IMR-90 (cell line): ENCODE measurements around the gene STARD7. TPM values are rescaled to one million over a fixed set of nuclear protein-coding genes. Genes with fewer than 3 reads are reported as not detected.

Experiments used
- ATAC-seq: fragments of 200-7000 bp; cut with Tn5 transposase; 2 replicates; pipeline ENCODE4 v1.9.1; 2020; ENCODE audit warnings: low read depth, mild to moderate bottlenecking, moderate library complexity
- BruUV-seq: library from RNA; stranded (reverse); fragments of 400-500 nt; replicated peaks from 2 replicates; lab custom pipeline; 2021; lab: Mats Ljungman, UMichigan
- CTCF ChIA-PET: fragments of 300-600 bp; formaldehyde crosslinking; extraction: SDS; loops from one replicate; lab custom pipeline; 2021; ENCODE audit warnings: antibody characterized with exemption; lab: Yijun Ruan, JAX
- POLR2A ChIA-PET: fragments of 300-600 bp; sonication (Branson Sonifier 250); formaldehyde crosslinking; loops from one replicate; lab custom pipeline; 2022; ENCODE audit warnings: antibody characterized with exemption; ENCODE audit not compliant: unreplicated experiment; lab: Charles Lee
- DNase-seq: peaks from one replicate; pipeline ENCODE4 v3.0.0; 2013
- H2AFZ ChIP-seq: replicated peaks from 2 replicates; pipeline ENCODE3; 2013; ENCODE audit warnings: low read length, mild to moderate bottlenecking; ENCODE audit not compliant: poor library complexity
- H2AK5ac ChIP-seq: 2 replicates; pipeline ENCODE4 v1.6.1; 2013; ENCODE audit warnings: low read depth, low read length, inconsistent platforms
- H2AK9ac ChIP-seq: replicated peaks from 2 replicates; pipeline ENCODE3; 2013; ENCODE audit warnings: mild to moderate bottlenecking, low read depth, low read length, moderate library complexity; ENCODE audit not compliant: poor library complexity
- H2BK120ac ChIP-seq: 2 replicates; pipeline ENCODE4 v1.6.1; 2013; ENCODE audit warnings: low read depth, low read length, inconsistent platforms
- H2BK15ac ChIP-seq: 3 replicates; pipeline ENCODE4 v1.6.1; 2013; ENCODE audit warnings: low read depth, low read length, inconsistent platforms
- H2BK20ac ChIP-seq: 2 replicates; pipeline ENCODE4 v1.6.1; 2013; ENCODE audit warnings: low read depth, mild to moderate bottlenecking, inconsistent platforms, low read length, moderate library complexity
- H2BK5ac ChIP-seq: 2 replicates; pipeline ENCODE4 v1.6.1; 2013; ENCODE audit warnings: mild to moderate bottlenecking, low read depth, low read length, inconsistent platforms; ENCODE audit not compliant: poor library complexity, severe bottlenecking
- H3K14ac ChIP-seq: replicated peaks from 2 replicates; pipeline ENCODE4 v1.6.1; 2013; ENCODE audit warnings: low read depth, low read length, inconsistent platforms
- H3K18ac ChIP-seq: 2 replicates; pipeline ENCODE4 v1.6.1; 2013; ENCODE audit warnings: low read depth, low read length, control low read depth
- H3K23ac ChIP-seq: 2 replicates; pipeline ENCODE4 v1.6.1; 2013; ENCODE audit warnings: low read depth, low read length, inconsistent platforms
- H3K27ac ChIP-seq: 2 replicates; pipeline ENCODE4 v1.5.1; 2013; ENCODE audit warnings: mild to moderate bottlenecking, control low read depth, low read length; ENCODE audit not compliant: insufficient read depth
- H3K27me3 ChIP-seq: 2 replicates; pipeline ENCODE4 v1.6.1; 2013; ENCODE audit warnings: low read length; ENCODE audit not compliant: control insufficient read depth, insufficient read depth
- H3K36me3 ChIP-seq: 2 replicates; pipeline ENCODE4 v1.6.1; 2013; ENCODE audit warnings: low read length, mixed read lengths; ENCODE audit not compliant: control insufficient read depth, insufficient read depth
- H3K4ac ChIP-seq: 2 replicates; pipeline ENCODE4 v1.6.1; 2013; ENCODE audit warnings: low read depth, low read length, inconsistent platforms
- H3K4me1 ChIP-seq: 2 replicates; pipeline ENCODE4 v1.6.1; 2013; ENCODE audit warnings: low read length, mixed read lengths; ENCODE audit not compliant: control insufficient read depth, insufficient read depth
- H3K4me2 ChIP-seq: 2 replicates; pipeline ENCODE4 v1.6.1; 2013; ENCODE audit warnings: low read depth, mild to moderate bottlenecking, control low read depth, low read length, moderate library complexity
- H3K4me3 ChIP-seq: 2 replicates; pipeline ENCODE4 v1.5.1; 2013; ENCODE audit warnings: low read depth, mild to moderate bottlenecking, control low read depth, low read length, moderate library complexity; ENCODE audit not compliant: insufficient read depth
- H3K56ac ChIP-seq: 2 replicates; pipeline ENCODE4 v1.6.1; 2013; ENCODE audit warnings: low read length, inconsistent platforms; ENCODE audit not compliant: insufficient read depth; ENCODE audit errors: extremely low read depth
- H3K79me1 ChIP-seq, 2 experiments: 2 replicates each; pipeline ENCODE4 v1.6.1; 2013; ENCODE audit warnings: low read length in 2 of 2, inconsistent platforms in 1 of 2, low read depth in 1 of 2
- H3K9ac ChIP-seq: 2 replicates; pipeline ENCODE4 v1.6.1; 2013; ENCODE audit warnings: low read depth, low read length, control low read depth
- H3K9me1 ChIP-seq: 2 replicates; pipeline ENCODE4 v1.6.1; 2013; ENCODE audit warnings: low read length, inconsistent platforms; ENCODE audit not compliant: insufficient read depth
- H3K9me3 ChIP-seq: 2 replicates; pipeline ENCODE4 v1.6.1; 2013; ENCODE audit warnings: low read length; ENCODE audit not compliant: control insufficient read depth, insufficient read depth
- H4K20me1 ChIP-seq: 2 replicates; pipeline ENCODE4 v1.6.1; 2013; ENCODE audit warnings: low read length, inconsistent platforms; ENCODE audit not compliant: insufficient read depth
- H4K5ac ChIP-seq: 2 replicates; pipeline ENCODE4 v1.6.1; 2013; ENCODE audit warnings: mild to moderate bottlenecking, low read depth, low read length, control low read depth
- H4K8ac ChIP-seq, 2 experiments: 2 replicates each; pipeline ENCODE4 v1.6.1; 2013; ENCODE audit warnings: low read depth in 2 of 2, low read length in 2 of 2, control low read depth in 1 of 2, inconsistent platforms in 1 of 2
- H4K91ac ChIP-seq: 2 replicates; pipeline ENCODE4 v1.6.1; 2013; ENCODE audit warnings: low read depth, low read length, inconsistent platforms; ENCODE audit not compliant: insufficient read depth
- BHLHE40 ChIP-seq: fragments of 150-350 bp; IDR thresholded peaks from 2 replicates; pipeline ENCODE4 v1.6.1; 2016; ENCODE audit warnings: mild to moderate bottlenecking, low read depth, low read length
- CHD1 ChIP-seq: IDR thresholded peaks from 2 replicates; pipeline ENCODE4 v1.6.1; 2012; ENCODE audit warnings: low read depth, low read length, improper control_type of control experiment
- CTCF ChIP-seq: conservative IDR thresholded peaks from 2 replicates; pipeline ENCODE4 v1.5.1; 2012; ENCODE audit warnings: mild to moderate bottlenecking, low read depth, low read length, improper control_type of control experiment
- ELK1 ChIP-seq: fragments of 150-350 bp; IDR thresholded peaks from 2 replicates; pipeline ENCODE4 v1.6.1; 2016; ENCODE audit warnings: low read depth, mild to moderate bottlenecking, low read length, moderate library complexity, borderline replicate concordance
- FOS ChIP-seq: fragments of 150-350 bp; IDR thresholded peaks from 2 replicates; pipeline ENCODE4 v1.6.1; 2016; ENCODE audit warnings: low read depth, low read length
- MAFK ChIP-seq: IDR thresholded peaks from 2 replicates; pipeline ENCODE4 v1.6.1; 2012; ENCODE audit warnings: low read depth, low read length, improper control_type of control experiment
- MXI1 ChIP-seq: IDR thresholded peaks from 2 replicates; pipeline ENCODE4 v1.6.1; 2012; ENCODE audit warnings: low read depth, mild to moderate bottlenecking, low read length, moderate library complexity, borderline replicate concordance
- RCOR1 ChIP-seq: IDR thresholded peaks from 2 replicates; pipeline ENCODE4 v1.6.1; 2012; ENCODE audit warnings: mild to moderate bottlenecking, low read length, improper control_type of control experiment; ENCODE audit not compliant: insufficient replicate concordance
- RFX5 ChIP-seq: IDR thresholded peaks from 2 replicates; pipeline ENCODE4 v1.8.0; 2012; ENCODE audit warnings: low read depth, mild to moderate bottlenecking, low read length, moderate library complexity
- WGBS, 2 experiments: methylation state at CpG; one replicate each; pipeline versions ENCODE4 v1.1.5 to v1.1.7; 2013; ENCODE audit warnings: missing lambda C conversion rate in 2 of 2; ENCODE audit not compliant: insufficient read length in 1 of 2; ENCODE audit errors: extremely low coverage in 2 of 2; 5-methylcytosine and 5-hydroxymethylcytosine counted together
- dilution Hi-C: fragments of 300-500 bp; cut with HindIII; formaldehyde crosslinking; loops from one replicate; pipeline ENCODE4 v1.14.3; 2018; ENCODE audit warnings: low sequenced_read_pairs; ENCODE audit not compliant: unreplicated experiment
- in situ Hi-C: fragments of 300-500 bp; cut with MboI; formaldehyde crosslinking; loops from 3 replicates; pipeline ENCODE4 v1.14.3; 2019; ENCODE audit warnings: low sequenced_read_pairs, inconsistent platforms, mixed read lengths
- intact Hi-C: fragments of 100-400 bp; cut with micrococcal nuclease; formaldehyde crosslinking; loops from 2 replicates; pipeline ENCODE4 v1.10.0; 2022
- polyA plus RNA-seq, 3 experiments: library from polyadenylated mRNA; depleted of rRNA; stranded (reverse); fragments of >200 nt; gene quantifications; 2 replicates each; pipeline ENCODE4 v1.2.3, GENCODE V29; 2012; ENCODE audit warnings: low replicate concordance in 1 of 3
- total RNA-seq: library from RNA; depleted of rRNA; stranded (reverse); fragments of >200 nt; gene quantifications from 2 replicates; pipeline ENCODE4 v1.2.3, GENCODE V29; 2012

The STARD7 gene
- total and polyA plus RNA-seq, 2 of the 4 experiments (the other 2 are of a cell fraction) = 61.7 to 138 TPM

DNA sequence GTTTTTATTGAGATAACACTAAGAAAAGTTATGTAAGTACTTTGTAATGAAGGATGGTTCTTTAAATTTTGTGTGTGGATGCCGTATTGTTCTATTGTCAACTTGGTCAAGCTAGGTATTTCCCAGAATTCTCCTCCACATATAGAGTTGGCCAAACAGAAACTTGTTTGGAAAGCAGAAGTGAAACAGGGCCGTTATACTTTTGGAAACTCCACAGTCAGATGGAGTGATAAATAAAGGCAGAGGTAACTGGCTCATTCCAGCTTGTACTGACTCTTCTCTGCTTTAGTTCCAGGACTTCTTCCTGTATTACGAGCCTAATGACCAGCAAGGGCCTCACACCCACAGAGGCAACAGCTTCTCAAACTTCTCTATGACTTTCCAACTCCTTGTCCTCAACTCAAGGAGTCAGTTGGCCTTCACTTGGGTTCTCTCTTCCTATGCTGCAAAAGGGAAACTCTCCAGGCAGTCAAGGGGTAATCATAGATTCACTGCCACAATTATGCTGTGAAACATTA is 16.4 kb upstream of the STARD7 start:
- H4K5ac ChIP-seq = no peak overlapping the region
- DNase-seq (no peak), ATAC-seq (no peak)
- POLR2A ChIA-PET = no interaction called here
- H2BK20ac ChIP-seq = no peak overlapping the region
- no peaks in the 10 kb centered on the region for H4K20me1 ChIP-seq
- H2AFZ ChIP-seq = no peak overlapping the region
- CTCF ChIA-PET = no interaction called here
- no peak overlapping the region for H2AK9ac ChIP-seq
- H3K9me1 ChIP-seq = no peaks in the 10 kb centered on the region
- H4K8ac ChIP-seq = no peak overlapping the region
- H3K14ac ChIP-seq = no peak overlapping the region
- in situ Hi-C loops = no loop called here
- H3K79me1 ChIP-seq = peaks cover under 1 to 8% of the 10 kb centered on the region in 2 experiments; a peak in 2 of 4 replicates
- no peak overlapping the region for H3K27ac ChIP-seq
- H3K4ac ChIP-seq = no peak overlapping the region
- no peak overlapping the region for H3K23ac ChIP-seq
- H3K4me2 ChIP-seq = no peak overlapping the region
- no TSS peak for BruUV-seq
- H3K4me3 ChIP-seq = no peak overlapping the region
- H3K27me3 ChIP-seq = no peaks in the 10 kb centered on the region
- H2BK120ac ChIP-seq = no peak overlapping the region
- H4K91ac ChIP-seq = no peak overlapping the region
- H3K56ac ChIP-seq = no peak overlapping the region
- H2BK15ac ChIP-seq = no peak overlapping the region
- dilution Hi-C loops = no loop called here
- no peak overlapping the region for H2AK5ac ChIP-seq
- WGBS, 2 experiments = no CpG with 5 or more reads among the region's 3 CpGs
- no peaks in the 10 kb centered on the region for H3K9me3 ChIP-seq
- H3K36me3 ChIP-seq = no peaks in the 10 kb centered on the region
- H3K18ac ChIP-seq = no peak overlapping the region
- TF ChIP-seq ELK1 (no peak), MXI1 (no peak), CTCF (no peak), CHD1 (no peak), MAFK (no peak), FOS (no peak), BHLHE40 (no peak), RCOR1 (no peak), RFX5 (no peak)
- H3K4me1 ChIP-seq = no peaks in the 10 kb centered on the region
- intact Hi-C loops = no loop called here
- H3K9ac ChIP-seq = no peak overlapping the region
- H2BK5ac ChIP-seq = no peak overlapping the region
